Ammon's horn (tissue), 1 donor: Measurements from ENCODE around the gene CHFR.
A peak's percentile ranks its signal among the peaks of the same experiment; 100 is the strongest.
"Not testable (repeated sequence)": the region's sequence is repeated elsewhere in the genome, so short reads cannot be mapped to it uniquely, and the experiment has no call there.

Source experiments
- DNase-seq: peaks from one replicate; pipeline ENCODE4 v3.0.0-alpha.2; 2016; ENCODE audit warnings: low spot score

The CHFR gene, protein sequence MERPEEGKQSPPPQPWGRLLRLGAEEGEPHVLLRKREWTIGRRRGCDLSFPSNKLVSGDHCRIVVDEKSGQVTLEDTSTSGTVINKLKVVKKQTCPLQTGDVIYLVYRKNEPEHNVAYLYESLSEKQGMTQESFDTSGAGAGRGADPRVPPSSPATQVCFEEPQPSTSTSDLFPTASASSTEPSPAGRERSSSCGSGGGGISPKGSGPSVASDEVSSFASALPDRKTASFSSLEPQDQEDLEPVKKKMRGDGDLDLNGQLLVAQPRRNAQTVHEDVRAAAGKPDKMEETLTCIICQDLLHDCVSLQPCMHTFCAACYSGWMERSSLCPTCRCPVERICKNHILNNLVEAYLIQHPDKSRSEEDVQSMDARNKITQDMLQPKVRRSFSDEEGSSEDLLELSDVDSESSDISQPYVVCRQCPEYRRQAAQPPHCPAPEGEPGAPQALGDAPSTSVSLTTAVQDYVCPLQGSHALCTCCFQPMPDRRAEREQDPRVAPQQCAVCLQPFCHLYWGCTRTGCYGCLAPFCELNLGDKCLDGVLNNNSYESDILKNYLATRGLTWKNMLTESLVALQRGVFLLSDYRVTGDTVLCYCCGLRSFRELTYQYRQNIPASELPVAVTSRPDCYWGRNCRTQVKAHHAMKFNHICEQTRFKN

DNA sequence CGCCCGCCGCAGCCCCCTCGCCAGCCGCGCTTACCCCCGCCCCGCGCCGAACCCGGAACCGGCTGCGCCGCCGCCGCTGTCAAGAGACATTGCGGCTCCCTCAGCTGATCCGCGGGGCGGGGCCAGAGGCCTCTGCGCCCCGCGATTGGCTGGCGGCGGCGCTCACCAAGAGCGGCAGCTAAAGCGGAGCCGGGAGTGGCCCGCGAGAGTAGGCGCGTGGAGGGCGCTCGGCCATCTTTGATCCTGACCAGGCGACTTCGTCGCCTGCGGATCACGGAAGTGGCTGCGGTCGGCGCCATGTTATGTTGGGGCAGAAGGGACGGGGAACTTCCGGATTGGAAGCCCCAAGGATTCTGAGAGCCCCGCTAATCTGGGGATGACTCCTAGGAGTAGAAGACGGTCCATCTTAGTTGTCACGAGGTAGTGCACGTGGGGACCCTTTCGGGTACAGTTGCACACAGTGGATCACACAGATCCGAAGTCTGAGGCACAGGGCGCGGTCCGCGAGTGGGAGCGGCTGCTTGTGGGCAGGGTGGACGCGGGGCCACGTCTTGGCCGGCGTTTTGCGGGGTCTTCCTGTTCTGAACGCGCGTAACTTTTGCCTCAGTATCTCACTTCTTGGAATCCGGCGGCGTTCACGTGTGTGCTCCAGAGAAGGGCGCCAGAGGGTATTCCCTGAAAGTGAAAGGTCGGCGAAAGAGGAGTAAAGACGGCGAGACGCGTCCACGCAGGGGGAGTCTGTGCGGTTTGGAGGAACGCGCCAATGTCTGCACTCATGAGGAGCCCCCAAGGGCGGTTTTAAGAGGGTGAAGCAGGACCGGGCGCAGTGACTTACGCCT lies at the start of gene CHFR:
Gene CHFR, minus strand, starts transcription at position 93 of the 839 bp plus-strand sequence. CDS start 277 bp downstream, outside the sequence.
- peak; percentile 98 for DNase-seq

DNA sequence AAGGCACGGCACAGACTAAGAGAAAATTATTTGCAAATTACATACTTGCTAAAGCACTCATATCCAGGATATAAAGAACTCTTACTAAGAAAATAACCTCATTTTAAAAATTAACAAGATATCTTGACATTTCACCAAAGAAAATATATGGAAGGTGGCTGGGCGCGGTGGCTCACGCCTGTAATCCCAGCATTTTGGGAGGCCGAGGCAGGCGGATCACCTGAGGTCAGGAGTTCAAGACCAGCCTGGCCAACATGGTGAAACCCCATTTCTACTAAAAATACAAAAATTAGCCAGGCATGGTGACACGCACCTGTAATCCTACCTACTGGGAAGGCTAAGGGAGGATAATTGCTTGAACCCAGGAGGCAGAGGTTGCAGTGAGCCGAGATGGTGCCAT lies 49.5 kb upstream of the CHFR start:
- not testable (repeated sequence) for DNase-seq

DNA sequence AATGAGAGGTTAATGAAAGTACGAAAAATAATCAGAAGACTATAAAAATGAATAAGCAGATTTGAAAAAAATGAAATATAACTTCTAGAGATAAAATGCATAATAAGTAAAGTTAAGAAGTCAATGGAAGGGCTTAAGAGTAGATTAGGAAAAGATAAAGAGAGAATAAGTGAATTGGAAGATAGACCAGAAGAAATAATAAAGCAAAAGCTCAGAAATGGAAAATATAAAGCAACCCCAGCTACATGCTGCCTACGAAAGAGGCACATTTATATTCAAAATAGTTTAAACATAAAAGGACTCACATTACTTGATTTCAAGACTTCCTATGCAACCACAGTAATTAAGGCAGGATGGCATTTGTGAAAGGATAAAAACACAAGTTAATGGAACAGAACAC lies 48.8 kb upstream of the CHFR start:
- no peak for DNase-seq

DNA sequence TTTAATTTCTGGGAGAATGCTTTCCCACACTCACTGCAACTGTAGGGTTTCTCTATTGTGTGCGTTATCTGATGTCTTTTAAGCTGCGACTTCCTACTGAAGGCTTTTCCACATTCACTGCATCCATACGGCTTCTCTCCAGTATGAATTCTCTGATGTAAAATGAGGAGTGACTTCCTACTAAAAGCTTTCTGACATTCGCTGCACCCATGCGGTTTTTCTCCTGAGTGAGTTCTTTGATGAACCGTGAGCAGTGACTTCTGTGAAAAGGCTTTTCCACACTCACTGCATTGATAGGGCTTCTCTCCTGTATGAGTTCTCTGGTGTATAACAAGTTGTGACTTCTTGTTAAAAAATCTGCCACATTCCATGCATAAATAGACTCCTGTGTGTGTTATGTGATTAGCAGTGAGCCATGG lies 39.0 kb upstream of the CHFR start:
- no peak for DNase-seq

DNA sequence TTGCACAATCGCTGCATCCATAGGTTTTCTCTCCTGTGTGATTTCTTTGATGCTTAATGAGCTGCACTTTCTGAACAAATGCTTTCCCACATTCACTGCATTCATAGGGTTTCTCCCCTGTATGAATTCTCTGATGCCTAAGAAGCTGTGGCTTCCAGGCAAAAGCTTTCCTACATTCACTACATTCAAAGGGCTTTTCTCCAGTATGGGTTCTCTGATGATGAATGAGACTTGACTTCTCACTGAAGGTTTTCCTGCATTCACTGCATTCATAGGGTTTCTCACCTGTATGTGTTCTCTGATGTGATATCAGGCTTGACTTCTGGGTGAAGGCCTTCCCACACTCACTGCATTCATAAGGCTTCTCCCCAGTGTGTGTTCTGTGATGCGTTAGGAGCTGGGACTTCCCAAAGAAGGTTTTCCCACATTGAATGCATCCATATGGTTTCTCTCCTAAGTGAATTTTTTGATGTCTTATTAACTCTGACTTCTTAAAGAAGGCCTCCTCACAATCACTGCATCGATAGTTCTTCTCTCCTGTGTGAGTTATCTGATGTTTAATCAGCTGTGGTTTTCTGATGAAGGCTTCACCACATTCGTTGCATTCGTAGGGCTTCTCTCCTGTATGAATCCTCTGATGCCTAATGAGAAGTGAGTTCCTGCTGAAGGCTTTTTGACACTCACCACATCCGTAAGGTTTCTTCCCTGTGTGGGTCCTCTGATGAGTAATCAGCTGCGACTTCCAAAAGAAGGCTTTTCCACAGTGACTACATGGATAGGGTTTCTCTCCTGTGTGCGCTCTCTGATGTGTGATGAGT lies 38.4 kb upstream of the CHFR start:
- no peak for DNase-seq

DNA sequence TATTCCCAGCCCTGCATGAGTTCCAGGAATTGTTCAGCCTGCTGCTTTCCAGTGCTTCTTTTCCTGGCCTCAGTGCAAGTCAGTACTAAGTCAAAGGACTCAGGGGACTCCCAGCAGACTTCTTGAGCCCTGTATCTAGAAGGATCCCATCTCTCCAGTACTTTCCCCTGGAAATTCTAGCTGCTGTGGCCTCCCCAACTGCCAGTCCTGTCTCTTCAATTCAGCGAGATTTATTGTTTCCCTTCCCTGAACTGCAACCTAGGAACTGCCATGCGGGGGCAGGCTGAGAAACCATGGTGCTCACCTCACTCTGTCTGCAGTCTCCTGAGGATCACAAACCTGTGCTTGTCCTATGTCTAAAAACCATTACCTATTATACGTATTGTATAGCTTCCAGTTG lies 37.0 kb upstream of the CHFR start:
- no peak for DNase-seq

DNA sequence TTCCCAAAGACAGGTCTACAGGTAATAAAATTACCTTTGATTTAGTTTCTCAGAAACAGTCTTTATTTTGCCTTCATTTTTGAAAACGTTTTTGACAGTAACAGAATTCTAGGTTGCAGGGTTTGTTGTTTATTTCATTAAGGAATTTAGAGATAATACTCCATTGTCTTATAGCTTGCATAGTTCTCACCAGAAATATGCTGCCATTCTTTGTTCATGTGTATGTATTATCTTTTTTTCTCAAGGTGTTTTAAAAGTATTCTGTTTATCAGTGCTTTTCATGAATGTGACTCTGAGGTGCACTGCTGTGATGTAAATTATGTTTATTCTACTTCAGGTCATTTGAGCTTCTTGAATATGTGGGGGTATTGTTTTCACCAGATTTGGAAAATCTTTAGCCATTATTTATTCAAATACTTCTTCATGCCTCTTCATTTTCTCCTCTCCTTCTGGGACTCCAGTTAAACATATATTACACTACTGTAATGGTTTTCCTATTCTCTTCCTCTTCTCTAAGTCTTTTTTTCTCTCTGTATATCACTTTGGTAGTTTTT lies 36.0 kb upstream of the CHFR start:
- DNase-seq: no peak

DNA sequence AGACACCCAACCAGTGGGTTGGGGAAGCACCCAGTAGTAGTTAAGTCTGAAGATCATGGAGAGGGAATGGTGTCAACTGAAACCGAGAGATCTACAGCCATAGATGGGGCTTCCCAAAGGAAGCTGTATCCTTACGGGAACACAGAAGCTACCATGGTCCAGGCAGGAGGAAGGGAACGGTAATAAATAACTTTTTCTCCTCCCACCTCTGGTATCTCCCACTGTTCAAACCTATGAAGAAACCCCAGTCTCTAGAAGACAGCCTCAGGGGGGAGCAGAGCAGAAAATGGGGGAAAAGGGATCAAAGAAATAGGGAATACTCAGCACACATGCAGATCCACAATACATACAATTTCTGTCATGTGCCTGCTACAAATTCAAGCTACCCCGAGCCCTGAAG lies 35.3 kb upstream of the CHFR start:
- DNase-seq: no peak

DNA sequence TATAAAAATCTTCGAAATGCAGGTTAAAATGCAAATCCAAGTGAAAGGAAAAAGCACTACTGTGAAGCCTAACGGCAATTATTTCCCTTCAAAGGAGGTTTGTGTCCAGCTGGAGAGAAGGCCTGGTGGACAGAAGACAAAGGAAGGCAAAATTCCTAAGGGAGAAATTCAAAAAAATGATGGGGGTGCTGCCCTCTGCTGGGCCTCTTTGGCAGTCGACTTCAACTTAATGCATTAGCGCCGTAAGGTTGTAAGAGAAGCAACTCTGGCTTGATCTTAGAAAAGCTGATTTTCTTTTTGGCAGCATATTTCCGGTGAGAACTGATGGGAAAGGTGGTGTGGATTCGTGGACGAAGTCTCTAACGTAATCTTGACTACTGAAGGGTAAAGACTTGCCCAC lies 34.3 kb upstream of the CHFR start:
- no peak for DNase-seq

DNA sequence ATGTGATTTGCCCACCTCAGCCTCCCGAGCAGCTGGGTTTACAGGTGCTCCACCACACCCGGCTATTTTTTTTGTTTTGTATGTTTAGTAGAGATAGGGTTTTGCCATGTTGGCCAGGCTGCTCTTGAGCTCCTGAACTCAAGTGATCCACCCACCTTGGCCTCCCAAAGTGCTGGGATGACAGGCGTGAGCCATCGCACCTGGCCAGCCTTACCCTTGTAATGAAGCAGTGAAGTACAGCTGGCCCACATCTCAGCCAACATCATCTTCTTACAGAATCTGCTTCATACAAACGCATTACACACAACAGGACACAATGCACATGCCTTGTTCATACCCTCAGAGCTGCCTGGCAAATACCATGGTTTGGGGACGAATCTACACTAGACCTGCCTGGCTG lies 31.3 kb upstream of the CHFR start:
- DNase-seq: no peak

DNA sequence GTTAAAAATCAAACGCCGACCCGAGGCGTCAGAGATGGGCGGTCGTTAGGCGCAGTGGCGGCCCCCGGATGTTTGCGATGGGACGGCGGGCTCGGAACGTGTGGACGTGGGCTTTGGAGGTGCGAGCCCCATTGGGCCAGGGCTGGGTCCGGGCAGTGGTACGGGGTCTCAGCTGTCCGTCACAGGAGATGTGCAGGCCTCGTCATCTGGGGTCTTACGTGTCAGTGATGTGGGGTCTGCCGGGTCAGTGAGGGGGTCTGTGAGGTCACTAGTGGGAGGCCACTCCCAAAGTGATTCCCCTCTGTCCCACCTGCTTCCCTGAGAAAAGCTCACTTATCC lies 21.6 kb upstream of the CHFR start:
- DNase-seq: no peak

DNA sequence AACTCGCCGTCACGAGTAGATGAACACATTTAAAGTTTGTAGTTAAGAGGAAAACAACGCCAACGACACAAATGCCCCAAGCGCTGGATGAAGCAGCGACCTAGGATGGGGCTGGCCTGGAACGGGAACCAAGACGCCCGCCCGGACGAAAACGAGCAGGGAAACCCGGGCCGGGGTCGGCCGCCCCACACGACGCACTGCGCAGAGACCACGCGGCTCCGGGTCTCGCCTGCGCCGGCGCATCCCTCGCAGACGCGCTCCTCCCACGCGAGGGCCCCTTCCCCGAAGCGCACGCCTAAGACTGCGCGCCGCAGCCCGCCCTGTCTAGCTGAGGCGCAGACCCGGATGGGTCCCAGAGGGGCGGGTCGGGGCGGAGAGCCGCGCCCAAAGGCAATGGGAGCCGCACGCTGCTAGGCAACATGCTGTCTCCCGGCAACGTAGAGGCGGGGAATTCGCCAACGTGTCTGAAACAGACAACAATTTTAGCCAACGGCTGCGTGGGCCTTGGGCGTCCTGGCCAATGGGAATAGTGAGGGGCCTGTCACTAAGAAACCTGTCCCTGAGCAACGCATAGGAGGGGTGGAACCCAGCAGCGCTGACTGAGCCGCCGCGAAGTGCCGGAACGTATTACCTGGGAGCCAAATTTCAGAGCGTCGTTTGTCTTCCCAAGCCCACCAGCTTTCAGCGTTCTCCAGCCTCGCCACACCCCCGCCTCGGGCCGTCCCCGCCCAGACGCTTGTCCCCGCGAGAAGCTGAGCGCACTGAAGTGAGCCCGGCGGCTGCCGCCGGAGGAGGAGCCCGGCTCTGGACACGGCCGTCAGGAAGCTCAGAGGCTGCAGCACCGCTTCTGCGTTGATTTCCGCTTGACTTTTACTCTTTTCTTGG lies 21.0 kb upstream of the CHFR start:
- peak; percentile 99 for DNase-seq

DNA sequence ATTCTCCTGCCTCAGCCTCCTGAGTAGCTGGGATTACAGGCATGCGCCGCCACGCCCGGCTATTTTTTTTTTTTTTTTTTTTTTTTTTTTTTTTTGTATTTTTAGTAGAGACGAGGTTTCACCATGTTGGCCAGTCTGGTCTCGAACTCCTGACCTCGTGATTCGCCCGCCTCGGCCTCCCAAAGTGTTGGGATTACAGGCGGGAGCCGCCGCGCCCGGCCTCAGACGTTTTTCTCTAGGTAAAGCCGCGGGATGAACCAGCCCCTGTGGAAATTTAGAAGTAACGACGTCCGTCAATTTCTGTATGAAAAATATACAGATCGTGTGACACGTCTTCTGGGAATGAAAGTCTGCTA lies 20.4 kb upstream of the CHFR start:
- not testable (repeated sequence) for DNase-seq

DNA sequence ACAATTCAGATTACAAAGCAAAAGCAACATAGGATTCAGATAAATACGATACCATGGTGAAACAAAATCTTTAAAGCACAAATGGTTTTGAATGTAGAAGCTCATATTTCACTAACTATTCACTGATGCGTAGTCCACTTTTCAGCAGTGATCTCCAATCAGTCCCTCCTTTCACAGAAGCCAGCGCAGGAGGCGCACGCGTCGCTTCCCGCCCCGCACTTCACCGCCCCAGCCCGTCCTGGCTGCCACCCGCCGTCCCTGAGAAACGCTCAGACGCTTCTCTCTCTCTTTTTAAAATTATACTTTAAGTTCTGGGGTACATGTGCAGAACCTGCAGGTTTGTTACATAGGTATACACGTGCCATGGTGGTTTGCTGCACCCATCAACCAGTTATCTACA lies 19.8 kb upstream of the CHFR start:
- DNase-seq: peak; percentile 14

DNA sequence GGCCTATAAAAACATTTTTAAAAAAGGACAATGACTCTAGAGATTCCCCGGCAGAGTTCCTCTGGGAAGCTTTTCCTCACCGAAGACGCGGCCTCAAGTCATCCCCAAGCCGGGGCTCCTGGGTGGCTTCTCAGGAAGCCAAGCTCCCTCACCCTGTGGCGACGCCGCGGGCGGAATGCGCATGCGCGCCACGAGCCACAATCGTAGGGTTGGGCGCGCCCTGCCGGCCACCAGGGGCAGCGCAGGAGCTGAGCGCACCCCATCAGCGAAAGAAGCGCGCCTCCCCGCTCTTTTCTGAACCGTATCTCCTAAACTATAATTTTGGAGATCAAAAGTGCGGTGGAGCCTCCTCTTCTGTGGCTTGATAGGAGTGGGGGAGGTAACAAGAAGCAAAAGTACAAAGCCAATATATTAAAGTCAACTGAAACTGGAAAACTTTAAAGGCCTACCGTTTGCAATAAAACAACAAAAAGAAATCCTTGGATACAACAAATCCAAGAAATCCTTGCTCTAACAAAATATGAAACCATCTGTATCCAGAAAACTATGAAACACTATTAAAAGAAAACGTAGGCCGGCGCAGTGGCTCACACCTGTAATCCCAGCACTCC lies 17.4 kb upstream of the CHFR start:
- peak; percentile 47 for DNase-seq

DNA sequence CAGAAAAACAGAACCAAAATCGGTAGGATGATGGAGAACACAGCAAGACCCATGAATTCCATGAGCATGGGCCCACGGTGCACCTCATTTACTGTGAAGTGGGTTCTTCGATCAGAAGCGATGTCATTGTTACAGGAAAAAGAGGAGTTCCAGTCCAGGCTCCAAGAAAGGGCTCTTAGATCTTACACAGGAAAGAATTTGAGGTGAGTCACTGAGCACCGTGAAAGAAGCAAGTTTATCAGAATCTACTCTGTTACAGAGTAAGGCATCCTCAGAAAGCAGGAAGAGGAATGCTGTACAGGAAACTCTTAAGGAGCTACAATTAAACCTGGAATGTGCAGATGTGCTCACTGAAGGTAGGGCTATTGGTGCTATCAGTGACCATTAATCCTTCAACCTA lies 11.6 kb upstream of the CHFR start:
- DNase-seq: no peak

DNA sequence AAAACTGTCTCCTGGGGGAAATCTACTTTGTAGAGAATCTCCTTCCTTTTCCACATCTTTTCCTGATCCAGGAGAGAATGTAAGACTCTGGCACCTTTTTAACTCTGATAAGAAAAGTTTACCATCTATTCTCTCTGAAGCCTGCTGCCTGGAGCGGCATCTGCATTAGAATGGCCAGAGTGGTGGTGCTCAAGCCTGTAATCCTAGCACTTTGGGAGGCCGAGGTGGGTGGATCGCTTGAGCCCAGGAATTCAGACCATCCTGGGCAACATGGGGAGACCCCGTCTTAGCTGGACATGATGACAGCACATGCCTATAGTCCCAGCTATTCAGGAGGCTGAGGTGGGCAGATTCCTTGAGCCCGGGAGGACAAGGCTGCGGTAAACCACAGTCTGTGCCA lies 1.4 kb upstream of the CHFR start:
- DNase-seq: no peak

DNA sequence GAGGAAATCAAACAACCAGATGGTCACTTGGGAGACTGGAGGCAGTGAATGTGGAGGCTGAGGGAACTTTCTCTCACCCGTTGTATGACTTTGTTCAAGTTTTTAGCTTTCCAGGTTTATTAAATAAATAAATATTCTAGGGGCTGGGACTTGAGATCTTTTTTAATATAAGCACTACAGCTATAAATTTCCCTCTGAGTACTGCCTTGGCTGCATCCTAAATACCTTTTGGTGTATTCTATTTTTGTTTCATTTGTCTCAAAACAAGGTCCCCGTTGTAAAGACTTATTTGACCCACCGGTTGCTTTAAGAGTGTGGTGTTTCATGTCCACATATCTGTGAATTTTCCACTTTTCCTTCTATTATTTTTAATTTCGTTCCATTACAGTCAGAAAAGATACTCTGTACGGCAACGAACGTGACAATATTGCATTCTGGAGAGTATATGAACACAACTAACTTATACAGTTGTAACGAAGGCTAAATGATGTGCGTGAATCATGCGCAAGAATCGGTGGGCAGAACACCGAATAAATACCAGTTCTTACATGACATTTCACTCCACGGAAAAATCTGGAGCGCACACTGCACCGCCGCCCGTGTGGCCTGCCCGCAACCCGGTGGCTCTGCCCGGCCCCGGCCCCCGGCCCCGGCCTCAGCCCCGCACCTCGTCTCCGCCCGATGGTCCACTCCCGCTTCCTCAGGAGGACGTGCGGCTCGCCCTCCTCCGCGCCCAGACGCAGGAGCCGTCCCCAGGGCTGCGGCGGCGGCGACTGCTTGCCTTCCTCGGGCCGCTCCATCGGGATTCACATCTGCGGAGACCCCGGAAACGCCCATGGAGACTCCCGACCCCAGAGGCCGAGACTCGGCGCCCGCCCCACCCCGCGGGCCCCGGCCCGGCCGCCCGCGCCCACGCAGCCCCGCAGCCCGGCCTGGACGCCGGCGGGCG lies 602 bp downstream of the CHFR start:
- peak; percentile 19 for DNase-seq

DNA sequence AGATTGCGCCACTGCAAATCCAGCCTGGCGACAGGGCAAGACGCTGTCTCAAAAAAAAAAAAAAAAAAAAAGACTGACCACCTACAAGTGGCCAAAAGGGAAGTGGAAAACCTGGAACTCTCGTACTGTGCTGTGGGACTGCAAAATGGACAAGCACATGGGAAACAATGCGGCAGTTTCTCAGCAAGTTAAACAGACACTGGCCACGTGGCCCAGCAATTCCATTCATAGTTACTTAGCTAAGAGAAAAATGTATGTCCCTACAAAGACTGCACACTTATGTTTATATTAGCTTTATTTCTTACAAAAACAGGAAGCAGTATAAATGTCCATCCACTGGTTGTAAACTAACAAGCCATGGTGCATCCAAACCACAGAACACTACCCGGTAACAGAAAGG lies 5.6 kb downstream of the CHFR start:
- no peak for DNase-seq
